Kidney (tissue), 14 donors: ENCODE results near the gene TXLNB. TPM values are rescaled to one million over a fixed set of nuclear protein-coding genes. Genes with fewer than 3 reads are reported as not detected.

ENCODE experiments used
- DNase-seq, 5 donors: peaks; one replicate each; pipeline ENCODE4 v3.0.0-alpha.2; 2013 to 2020
- FAIRE-seq: peaks from 2 replicates; lab custom pipeline; 2012; peaks lifted over from hg19 to GRCh38; lab: Jason Lieb, UNC
- H3K27ac ChIP-seq, 2 donors: one replicate each; pipeline ENCODE4 v1.7.0; 2013; ENCODE audit warnings: low read depth in 2 of 2, low read length in 2 of 2, inconsistent platforms in 1 of 2
- H3K27me3 ChIP-seq: one replicate; pipeline ENCODE4 v1.7.1; 2013; ENCODE audit warnings: low read length, inconsistent platforms; ENCODE audit not compliant: control insufficient read depth, insufficient read depth
- H3K36me3 ChIP-seq, 3 donors: one replicate each; pipeline versions ENCODE4 v1.7.0 to v1.7.1; 2013; ENCODE audit warnings: low read length in 3 of 3, control low read depth in 1 of 3, inconsistent platforms in 1 of 3; ENCODE audit not compliant: insufficient read depth in 3 of 3, control insufficient read depth in 2 of 3
- H3K4me1 ChIP-seq, 3 donors: one replicate each; pipeline versions ENCODE4 v1.7.0 to v1.7.1; 2013; ENCODE audit warnings: low read length in 3 of 3, inconsistent platforms in 1 of 3, low read depth in 1 of 3; ENCODE audit not compliant: control insufficient read depth in 2 of 3, insufficient read depth in 2 of 3
- H3K4me3 ChIP-seq, 3 donors: one replicate each; pipeline versions ENCODE4 v1.7.0 to v1.8.1; 2013; ENCODE audit warnings: low read length in 3 of 3, control low read depth in 1 of 3, inconsistent platforms in 1 of 3
- H3K9ac ChIP-seq, 3 donors: one replicate each; pipeline versions ENCODE4 v1.7.0 to v1.7.1; 2013; ENCODE audit warnings: low read length in 3 of 3, control low read depth in 1 of 3, inconsistent platforms in 1 of 3
- H3K9me3 ChIP-seq, 3 donors: one replicate each; pipeline versions ENCODE4 v1.7.0 to v1.7.1; 2013; ENCODE audit warnings: low read length in 3 of 3, control low read depth in 1 of 3, inconsistent platforms in 1 of 3; ENCODE audit not compliant: control insufficient read depth in 2 of 3, insufficient read depth in 1 of 3
- intact Hi-C: fragments of 100-400 bp; cut with DNase I; formaldehyde crosslinking; loops from one replicate; pipeline ENCODE4 v1.11.1; 2022
- polyA plus RNA-seq: library from polyadenylated mRNA; stranded (reverse); fragments of 350-450 nt; fragmentation: Illumina TruSeq; extraction: RNeasy Lipid Tissue Mini Kit (QIAGEN cat#74804); gene quantifications from one replicate; pipeline ENCODE4 v1.2.3, GENCODE V29; 2014; ENCODE audit warnings: low read depth, low replicate concordance; ENCODE audit not compliant: insufficient read depth
- total RNA-seq: library from RNA; stranded (reverse); fragmentation: NEBNext Ultra II Directional; extraction: Animal tissue kit (Norgen Biotek cat#: 25700); gene quantifications from one replicate; pipeline ENCODE4 v1.2.1, GENCODE V29; 2021
- TF ChIP-seq, protein P1 (sequence below): IDR thresholded peaks from 3 replicates; pipeline ENCODE4 v1.5.1; 2012; ENCODE audit warnings: mild to moderate bottlenecking, moderate library complexity, borderline replicate concordance; ENCODE audit not compliant: insufficient read depth; ENCODE audit errors: extremely low read depth
- donor health status: control.
- donor health status: control.
- donor health status: control.
- donor health status: control.
- donor health status: control.
- donor health status: DM: yes; HTN: yes; CAD: no.
- donor health status: Normal renal cell carcinoma (clear cell type).

Gene TXLNB
- total and polyA plus RNA-seq, 2 donors from 2014 or later: 0.13 to 0.66 TPM

DNA sequence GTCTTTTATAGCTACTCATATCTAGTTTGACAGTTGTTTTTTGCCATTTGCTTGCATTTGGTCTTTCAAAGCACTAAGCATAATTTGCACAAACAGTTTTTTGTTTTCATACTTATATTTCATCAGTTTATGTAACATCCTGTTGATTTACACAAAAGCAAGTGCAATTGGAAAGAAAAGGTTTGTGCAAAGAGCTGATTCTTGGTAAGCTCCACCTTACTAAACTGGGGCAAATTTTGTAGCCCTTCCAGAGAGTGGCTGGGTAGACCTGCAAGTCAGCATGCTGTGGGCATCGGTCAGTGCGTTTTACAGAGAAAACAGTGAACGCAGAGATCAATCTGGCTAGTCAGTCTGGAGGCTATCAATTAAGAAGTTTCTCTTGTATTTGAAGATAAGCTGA, 34.5 kb downstream of the TXLNB start:
- TF ChIP-seq, protein P1, sequence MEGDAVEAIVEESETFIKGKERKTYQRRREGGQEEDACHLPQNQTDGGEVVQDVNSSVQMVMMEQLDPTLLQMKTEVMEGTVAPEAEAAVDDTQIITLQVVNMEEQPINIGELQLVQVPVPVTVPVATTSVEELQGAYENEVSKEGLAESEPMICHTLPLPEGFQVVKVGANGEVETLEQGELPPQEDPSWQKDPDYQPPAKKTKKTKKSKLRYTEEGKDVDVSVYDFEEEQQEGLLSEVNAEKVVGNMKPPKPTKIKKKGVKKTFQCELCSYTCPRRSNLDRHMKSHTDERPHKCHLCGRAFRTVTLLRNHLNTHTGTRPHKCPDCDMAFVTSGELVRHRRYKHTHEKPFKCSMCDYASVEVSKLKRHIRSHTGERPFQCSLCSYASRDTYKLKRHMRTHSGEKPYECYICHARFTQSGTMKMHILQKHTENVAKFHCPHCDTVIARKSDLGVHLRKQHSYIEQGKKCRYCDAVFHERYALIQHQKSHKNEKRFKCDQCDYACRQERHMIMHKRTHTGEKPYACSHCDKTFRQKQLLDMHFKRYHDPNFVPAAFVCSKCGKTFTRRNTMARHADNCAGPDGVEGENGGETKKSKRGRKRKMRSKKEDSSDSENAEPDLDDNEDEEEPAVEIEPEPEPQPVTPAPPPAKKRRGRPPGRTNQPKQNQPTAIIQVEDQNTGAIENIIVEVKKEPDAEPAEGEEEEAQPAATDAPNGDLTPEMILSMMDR: no peak
- Histone ChIP-seq H3K27ac (no peak overlapping the region), H3K4me3 (no peak overlapping the region), H3K9me3 (no peaks in the 10 kb centered on the region), H3K36me3 (no peaks in the 10 kb centered on the region), H3K9ac (no peak overlapping the region), H3K27me3 (no peaks in the 10 kb centered on the region), H3K4me1 (no peaks in the 10 kb centered on the region)
- DNase-seq: peak in 2 of 5 donors; percentile 6 to 36
- intact Hi-C loops: no loop called here
- no peak for FAIRE-seq

DNA sequence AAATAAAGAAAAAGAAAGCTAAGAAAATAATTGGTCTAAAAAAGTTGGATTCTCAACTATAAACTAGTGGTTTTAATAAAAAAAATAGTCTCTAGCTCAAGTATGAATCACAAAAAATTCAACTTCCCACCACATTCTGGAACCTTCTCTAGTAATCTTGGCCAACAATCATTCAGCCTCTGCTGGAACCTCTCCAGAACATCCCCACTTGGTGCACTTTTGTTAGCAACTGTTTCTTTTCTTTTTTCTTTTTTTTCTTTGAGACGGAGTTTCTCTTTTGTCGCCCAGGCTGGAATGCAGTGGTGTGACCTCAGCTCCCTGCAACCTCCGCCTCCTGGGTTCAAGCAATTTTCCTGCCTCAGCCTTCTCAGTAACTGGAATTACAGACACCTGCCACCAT, 35.7 kb downstream of the TXLNB start:
- H3K9me3 ChIP-seq: no peaks in the 10 kb centered on the region
- H3K4me3 ChIP-seq: no peak overlapping the region
- TF ChIP-seq, protein P1: no peak
- FAIRE-seq: no peak
- intact Hi-C loops: no loop called here
- H3K27ac ChIP-seq: no peak overlapping the region
- H3K27me3 ChIP-seq: no peaks in the 10 kb centered on the region
- H3K9ac ChIP-seq: no peak overlapping the region
- H3K4me1 ChIP-seq: peaks cover 0 to 6% (median 0%) of the 10 kb centered on the region in 3 donors
- DNase-seq: no peak
- H3K36me3 ChIP-seq: no peaks in the 10 kb centered on the region

DNA sequence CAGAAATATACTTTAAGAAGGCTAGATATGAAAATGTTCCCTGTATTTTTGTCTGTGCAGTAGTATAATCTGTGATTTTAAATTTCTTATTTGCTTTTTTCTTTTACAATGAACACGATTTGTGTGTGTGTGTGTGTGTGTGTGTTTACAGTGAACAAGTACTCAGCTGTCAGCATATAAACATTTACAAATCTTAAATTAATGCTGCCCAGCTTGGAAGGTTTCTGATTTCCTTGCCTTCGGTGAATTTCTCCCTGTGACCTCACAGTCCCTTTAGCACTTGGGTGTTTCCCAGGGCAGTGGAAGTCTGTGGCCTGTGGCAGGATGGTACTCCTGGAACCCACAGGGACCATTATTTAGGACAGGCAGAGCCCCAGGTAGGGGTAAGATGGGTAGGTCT, 37.6 kb downstream of the TXLNB start:
- no peak for FAIRE-seq
- H3K9me3 ChIP-seq: no peaks in the 10 kb centered on the region
- H3K27me3 ChIP-seq: no peaks in the 10 kb centered on the region
- H3K9ac ChIP-seq: no peak overlapping the region
- intact Hi-C loops: no loop called here
- peaks cover 0 to 6% (median 0%) of the 10 kb centered on the region in 3 donors for H3K4me1 ChIP-seq
- H3K4me3 ChIP-seq: no peak overlapping the region
- no peaks in the 10 kb centered on the region for H3K36me3 ChIP-seq
- H3K27ac ChIP-seq: no peak overlapping the region
- DNase-seq: no peak
- TF ChIP-seq, protein P1: no peak

GRCh38 chr6:139253656-139254055, 38.1 kb downstream of the TXLNB start:
- no peak overlapping the region for H3K4me3 ChIP-seq
- H3K27me3 ChIP-seq: no peaks in the 10 kb centered on the region
- H3K27ac ChIP-seq: no peak overlapping the region
- no peak overlapping the region for H3K9ac ChIP-seq
- intact Hi-C loops: no loop called here
- H3K36me3 ChIP-seq: no peaks in the 10 kb centered on the region
- DNase-seq (no peak), FAIRE-seq (no peak)
- H3K4me1 ChIP-seq: peaks cover 0 to 6% (median 0%) of the 10 kb centered on the region in 3 donors
- no peaks in the 10 kb centered on the region for H3K9me3 ChIP-seq
- TF ChIP-seq, protein P1: no peak
